Measurements from ENCODE around the gene DCAF7. TPM values are rescaled to one million over a fixed set of nuclear protein-coding genes. Genes with fewer than 3 reads are reported as not detected.

DCAF7 gene
- total RNA-seq, 1 experiment from 2014 or later, result 91.5 TPM

DNA sequence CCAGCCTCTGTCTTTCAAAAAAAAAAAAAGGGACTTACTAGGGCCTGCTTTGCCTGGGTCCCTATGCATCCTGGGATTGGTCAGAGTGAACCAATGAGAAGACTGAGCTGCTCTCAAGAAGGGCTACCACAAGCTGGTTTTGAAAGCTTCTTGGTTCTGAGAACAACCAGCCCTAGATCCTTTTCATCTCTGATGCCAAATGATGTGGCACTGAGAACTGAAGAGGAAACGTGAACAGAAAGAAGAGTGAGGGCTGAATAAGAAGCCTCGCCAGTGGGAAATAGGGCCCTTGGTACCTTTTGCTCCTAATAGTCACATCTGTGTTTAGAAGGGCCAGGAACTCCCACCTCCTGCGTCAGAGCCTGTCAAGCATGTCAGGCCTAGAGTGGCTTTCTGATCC is 61.1 kb downstream of the DCAF7 start (continued):
- TF ChIP-seq NR2C2 (CRISPR knock-in tag; IDR thresholded peaks at IDR 0.05) (no peak), ZNF138 (CRISPR knock-in tag; conservative IDR thresholded peaks at IDR 0.05) (no peak), ZNF263 (CRISPR knock-in tag; IDR thresholded peaks at IDR 0.05; ENCODE audit: low read depth) (no peak), EMX1 (CRISPR knock-in tag; IDR thresholded peaks at IDR 0.05) (no peak), MXD4 (CRISPR knock-in tag; IDR thresholded peaks at IDR 0.05; ENCODE audit: borderline replicate concordance) (no peak), CBFB (CRISPR knock-in tag; IDR thresholded peaks at IDR 0.05; ENCODE audit: low read depth) (no peak)
- TF ChIP-seq, protein P1, sequence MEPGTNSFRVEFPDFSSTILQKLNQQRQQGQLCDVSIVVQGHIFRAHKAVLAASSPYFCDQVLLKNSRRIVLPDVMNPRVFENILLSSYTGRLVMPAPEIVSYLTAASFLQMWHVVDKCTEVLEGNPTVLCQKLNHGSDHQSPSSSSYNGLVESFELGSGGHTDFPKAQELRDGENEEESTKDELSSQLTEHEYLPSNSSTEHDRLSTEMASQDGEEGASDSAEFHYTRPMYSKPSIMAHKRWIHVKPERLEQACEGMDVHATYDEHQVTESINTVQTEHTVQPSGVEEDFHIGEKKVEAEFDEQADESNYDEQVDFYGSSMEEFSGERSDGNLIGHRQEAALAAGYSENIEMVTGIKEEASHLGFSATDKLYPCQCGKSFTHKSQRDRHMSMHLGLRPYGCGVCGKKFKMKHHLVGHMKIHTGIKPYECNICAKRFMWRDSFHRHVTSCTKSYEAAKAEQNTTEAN (CRISPR knock-in tag; IDR thresholded peaks at IDR 0.05), result no peak

DNA sequence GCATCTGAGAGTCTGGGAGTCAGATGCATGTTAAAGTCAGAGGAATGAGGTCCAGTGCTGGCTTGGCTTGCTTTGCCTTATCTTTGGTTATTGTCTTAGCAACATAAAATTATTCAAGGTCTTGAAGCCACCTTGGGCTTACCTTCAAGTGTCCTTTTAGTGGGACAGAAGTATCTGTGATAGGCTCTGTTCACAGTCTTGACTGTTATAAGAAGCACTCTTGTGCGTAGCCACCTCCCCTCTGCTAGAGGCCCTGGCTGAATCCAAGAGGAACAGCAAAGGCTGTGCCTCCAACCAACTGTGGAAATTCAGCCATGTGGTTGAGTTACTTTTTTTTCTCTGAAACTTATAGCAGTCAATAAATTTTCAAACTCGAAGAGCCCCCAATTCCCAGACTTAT is 63.4 kb downstream of the DCAF7 start:
- CTCF ChIA-PET, result interaction anchor here (4.3 kb wide), 1 partner anchor 188 kb away, joined by 104 read pairs; no protein-coding TSS in a partner anchor

More for the DNA sequence above, 63.4 kb downstream of the DCAF7 start:
- Mint-ChIP-seq H3K4me3 (no peak overlapping the region), H3K27me3 (ENCODE audit: low read depth) (no peaks in the 10 kb centered on the region), H3K9me3 (no peaks in the 10 kb centered on the region), H3K27ac (no peak overlapping the region), H3K4me1 (no peaks in the 10 kb centered on the region), H3K36me3 (peaks cover under 1% of the 10 kb centered on the region)
- DNase-seq (ENCODE audit: low spot score), result no peak
- TF ChIP-seq SMAD3 (CRISPR knock-in tag; IDR thresholded peaks at IDR 0.05; ENCODE audit: borderline replicate concordance), result no peak
- no peak for TF ChIP-seq ZNF138 (CRISPR knock-in tag; conservative IDR thresholded peaks at IDR 0.05)
- no peak for TF ChIP-seq NFATC4 (CRISPR knock-in tag; IDR thresholded peaks at IDR 0.05)
- TF ChIP-seq, protein P2, sequence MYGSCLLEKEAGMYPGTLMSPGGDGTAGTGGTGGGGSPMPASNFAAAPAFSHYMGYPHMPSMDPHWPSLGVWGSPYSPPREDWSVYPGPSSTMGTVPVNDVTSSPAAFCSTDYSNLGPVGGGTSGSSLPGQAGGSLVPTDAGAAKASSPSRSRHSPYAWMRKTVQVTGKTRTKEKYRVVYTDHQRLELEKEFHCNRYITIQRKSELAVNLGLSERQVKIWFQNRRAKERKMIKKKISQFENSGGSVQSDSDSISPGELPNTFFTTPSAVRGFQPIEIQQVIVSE (CRISPR knock-in tag; IDR thresholded peaks at IDR 0.05; ENCODE audit: borderline replicate concordance), result no peak
- TF ChIP-seq, protein P3, sequence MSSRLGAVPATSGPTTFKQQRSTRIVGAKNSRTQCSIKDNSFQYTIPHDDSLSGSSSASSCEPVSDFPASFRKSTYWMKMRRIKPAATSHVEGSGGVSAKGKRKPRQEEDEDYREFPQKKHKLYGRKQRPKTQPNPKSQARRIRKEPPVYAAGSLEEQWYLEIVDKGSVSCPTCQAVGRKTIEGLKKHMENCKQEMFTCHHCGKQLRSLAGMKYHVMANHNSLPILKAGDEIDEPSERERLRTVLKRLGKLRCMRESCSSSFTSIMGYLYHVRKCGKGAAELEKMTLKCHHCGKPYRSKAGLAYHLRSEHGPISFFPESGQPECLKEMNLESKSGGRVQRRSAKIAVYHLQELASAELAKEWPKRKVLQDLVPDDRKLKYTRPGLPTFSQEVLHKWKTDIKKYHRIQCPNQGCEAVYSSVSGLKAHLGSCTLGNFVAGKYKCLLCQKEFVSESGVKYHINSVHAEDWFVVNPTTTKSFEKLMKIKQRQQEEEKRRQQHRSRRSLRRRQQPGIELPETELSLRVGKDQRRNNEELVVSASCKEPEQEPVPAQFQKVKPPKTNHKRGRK (CRISPR knock-in tag; IDR thresholded peaks at IDR 0.05; ENCODE audit: borderline replicate concordance), result no peak
- no peak for TF ChIP-seq NR1H2 (CRISPR knock-in tag; IDR thresholded peaks at IDR 0.05)
- TF ChIP-seq, protein P4, sequence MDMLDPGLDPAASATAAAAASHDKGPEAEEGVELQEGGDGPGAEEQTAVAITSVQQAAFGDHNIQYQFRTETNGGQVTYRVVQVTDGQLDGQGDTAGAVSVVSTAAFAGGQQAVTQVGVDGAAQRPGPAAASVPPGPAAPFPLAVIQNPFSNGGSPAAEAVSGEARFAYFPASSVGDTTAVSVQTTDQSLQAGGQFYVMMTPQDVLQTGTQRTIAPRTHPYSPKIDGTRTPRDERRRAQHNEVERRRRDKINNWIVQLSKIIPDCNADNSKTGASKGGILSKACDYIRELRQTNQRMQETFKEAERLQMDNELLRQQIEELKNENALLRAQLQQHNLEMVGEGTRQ (CRISPR knock-in tag; IDR thresholded peaks at IDR 0.05), result no peak
- TF ChIP-seq, protein P5, sequence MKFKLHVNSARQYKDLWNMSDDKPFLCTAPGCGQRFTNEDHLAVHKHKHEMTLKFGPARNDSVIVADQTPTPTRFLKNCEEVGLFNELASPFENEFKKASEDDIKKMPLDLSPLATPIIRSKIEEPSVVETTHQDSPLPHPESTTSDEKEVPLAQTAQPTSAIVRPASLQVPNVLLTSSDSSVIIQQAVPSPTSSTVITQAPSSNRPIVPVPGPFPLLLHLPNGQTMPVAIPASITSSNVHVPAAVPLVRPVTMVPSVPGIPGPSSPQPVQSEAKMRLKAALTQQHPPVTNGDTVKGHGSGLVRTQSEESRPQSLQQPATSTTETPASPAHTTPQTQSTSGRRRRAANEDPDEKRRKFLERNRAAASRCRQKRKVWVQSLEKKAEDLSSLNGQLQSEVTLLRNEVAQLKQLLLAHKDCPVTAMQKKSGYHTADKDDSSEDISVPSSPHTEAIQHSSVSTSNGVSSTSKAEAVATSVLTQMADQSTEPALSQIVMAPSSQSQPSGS (CRISPR knock-in tag; IDR thresholded peaks at IDR 0.05; ENCODE audit: borderline replicate concordance, low read depth), result no peak
- TF ChIP-seq, protein P6, sequence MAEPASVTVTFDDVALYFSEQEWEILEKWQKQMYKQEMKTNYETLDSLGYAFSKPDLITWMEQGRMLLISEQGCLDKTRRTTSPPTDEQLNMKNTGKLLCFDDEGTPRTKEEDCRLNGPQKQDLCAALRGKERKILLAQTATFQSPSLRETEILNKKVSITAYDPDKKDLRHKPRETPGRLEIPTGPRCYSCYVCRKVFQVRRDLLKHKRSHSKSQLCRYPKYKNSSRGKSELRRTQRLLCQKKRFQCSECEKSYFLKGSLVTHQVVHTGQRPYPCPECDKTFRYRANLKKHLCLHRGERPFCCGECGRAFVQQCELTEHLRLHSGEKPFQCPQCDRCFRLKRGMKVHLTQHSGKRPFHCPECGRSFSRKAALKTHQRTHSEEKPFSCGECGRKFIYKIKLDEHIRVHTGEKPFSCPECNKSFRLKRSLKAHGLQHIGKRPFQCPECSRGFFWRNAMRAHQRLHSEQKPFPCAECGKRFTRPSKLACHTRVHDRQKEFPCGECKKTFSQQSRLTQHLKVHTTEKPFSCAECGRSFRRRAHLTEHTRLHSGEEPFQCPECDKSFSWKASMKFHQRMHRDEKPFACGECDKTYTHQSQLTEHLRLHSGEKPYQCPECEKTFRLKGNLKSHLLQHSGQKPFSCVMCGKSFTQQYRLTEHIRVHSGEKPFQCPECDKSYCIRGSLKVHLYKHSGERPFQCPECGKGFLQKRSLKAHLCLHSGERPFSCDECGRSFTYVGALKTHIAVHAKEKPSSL (CRISPR knock-in tag; conservative IDR thresholded peaks at IDR 0.05), result no peak
- TF ChIP-seq, protein P7, sequence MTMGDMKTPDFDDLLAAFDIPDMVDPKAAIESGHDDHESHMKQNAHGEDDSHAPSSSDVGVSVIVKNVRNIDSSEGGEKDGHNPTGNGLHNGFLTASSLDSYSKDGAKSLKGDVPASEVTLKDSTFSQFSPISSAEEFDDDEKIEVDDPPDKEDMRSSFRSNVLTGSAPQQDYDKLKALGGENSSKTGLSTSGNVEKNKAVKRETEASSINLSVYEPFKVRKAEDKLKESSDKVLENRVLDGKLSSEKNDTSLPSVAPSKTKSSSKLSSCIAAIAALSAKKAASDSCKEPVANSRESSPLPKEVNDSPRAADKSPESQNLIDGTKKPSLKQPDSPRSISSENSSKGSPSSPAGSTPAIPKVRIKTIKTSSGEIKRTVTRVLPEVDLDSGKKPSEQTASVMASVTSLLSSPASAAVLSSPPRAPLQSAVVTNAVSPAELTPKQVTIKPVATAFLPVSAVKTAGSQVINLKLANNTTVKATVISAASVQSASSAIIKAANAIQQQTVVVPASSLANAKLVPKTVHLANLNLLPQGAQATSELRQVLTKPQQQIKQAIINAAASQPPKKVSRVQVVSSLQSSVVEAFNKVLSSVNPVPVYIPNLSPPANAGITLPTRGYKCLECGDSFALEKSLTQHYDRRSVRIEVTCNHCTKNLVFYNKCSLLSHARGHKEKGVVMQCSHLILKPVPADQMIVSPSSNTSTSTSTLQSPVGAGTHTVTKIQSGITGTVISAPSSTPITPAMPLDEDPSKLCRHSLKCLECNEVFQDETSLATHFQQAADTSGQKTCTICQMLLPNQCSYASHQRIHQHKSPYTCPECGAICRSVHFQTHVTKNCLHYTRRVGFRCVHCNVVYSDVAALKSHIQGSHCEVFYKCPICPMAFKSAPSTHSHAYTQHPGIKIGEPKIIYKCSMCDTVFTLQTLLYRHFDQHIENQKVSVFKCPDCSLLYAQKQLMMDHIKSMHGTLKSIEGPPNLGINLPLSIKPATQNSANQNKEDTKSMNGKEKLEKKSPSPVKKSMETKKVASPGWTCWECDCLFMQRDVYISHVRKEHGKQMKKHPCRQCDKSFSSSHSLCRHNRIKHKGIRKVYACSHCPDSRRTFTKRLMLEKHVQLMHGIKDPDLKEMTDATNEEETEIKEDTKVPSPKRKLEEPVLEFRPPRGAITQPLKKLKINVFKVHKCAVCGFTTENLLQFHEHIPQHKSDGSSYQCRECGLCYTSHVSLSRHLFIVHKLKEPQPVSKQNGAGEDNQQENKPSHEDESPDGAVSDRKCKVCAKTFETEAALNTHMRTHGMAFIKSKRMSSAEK (CRISPR knock-in tag; IDR thresholded peaks at IDR 0.05; ENCODE audit: borderline replicate concordance), result no peak
- TF ChIP-seq ZNF396 (CRISPR knock-in tag; IDR thresholded peaks at IDR 0.05; ENCODE audit: borderline replicate concordance), result no peak
- no peak for TF ChIP-seq ZNF317 (CRISPR knock-in tag; IDR thresholded peaks at IDR 0.05; ENCODE audit: borderline replicate concordance, low read depth)
- TF ChIP-seq ELF4 (CRISPR knock-in tag; IDR thresholded peaks at IDR 0.05; ENCODE audit: low read depth), result no peak
- no peak for ATAC-seq
- POLR2A ChIA-PET, result no interaction called here

All from WTC11 (cell line).